Motor neuron (in vitro differentiated cells): Measurements from ENCODE around the gene CDH5. TPM values are rescaled to one million over a fixed set of nuclear protein-coding genes. Genes with fewer than 3 reads are reported as not detected.

Experiments
- ATAC-seq, 8 experiments: fragments of 200-7000 bp; cut with Tn5 transposase; replicated peaks in 6 of 8; 2 replicates each; pipeline ENCODE4 v1.8.0; 2021; ENCODE audit warnings: mild to moderate bottlenecking in 8 of 8, moderate library complexity in 8 of 8
- H3K27ac ChIP-seq, 2 donors: fragments of 250-450 bp; sonication (Bioruptor Pico); 2 replicates each; pipeline ENCODE4 v1.9.0; 2021; ENCODE audit warnings: antibody characterized with exemption in 2 of 2, mild to moderate bottlenecking in 2 of 2, moderate library complexity in 1 of 2
- H3K4me1 ChIP-seq, 2 donors: fragments of 250-450 bp; sonication (Bioruptor Pico); replicated peaks in 1 of 2; 2 replicates each; pipeline ENCODE4 v1.6.1; 2021; ENCODE audit warnings: antibody characterized with exemption in 2 of 2, mild to moderate bottlenecking in 2 of 2, moderate library complexity in 1 of 2
- H3K4me3 ChIP-seq, 5 donors: fragments of 250-450 bp; sonication (Bioruptor Pico); 2 replicates each; pipeline ENCODE4 v1.9.0; 2021; ENCODE audit warnings: antibody characterized with exemption in 5 of 5, mild to moderate bottlenecking in 5 of 5, moderate library complexity in 4 of 5
- WGBS, 10 experiments: fragments of 450-650 bp; shearing (Covaris generic); methylation state at CpG; one replicate each; pipeline ENCODE4 v1.0.0; 2022; 5-methylcytosine and 5-hydroxymethylcytosine counted together
- in situ Hi-C, 9 experiments: fragments of 400-800 bp; cut with MboI; loops; one replicate each; pipeline ENCODE4 v1.15.0; 2021; ENCODE audit warnings: low sequenced_read_pairs in 9 of 9, low pct_unique_long_range_greater_than_20kb in 2 of 9; ENCODE audit not compliant: unreplicated experiment in 9 of 9
- total RNA-seq, 8 experiments: library from RNA; unstranded; fragments of 300-600 nt; gene quantifications; 2 replicates each; pipeline versions ENCODE4 v1.2.3 to v1.2.4, GENCODE V29; 2022

Gene CDH5
- total RNA-seq, 8 experiments from 2014 or later, result 0.05 to 5.3 (median 0.84) TPM; not detected in 1

GRCh38 chr16:66405057-66405783 lies 38.7 kb downstream of the CDH5 start:
- no peak for ATAC-seq
- no peak overlapping the region for H3K4me3 ChIP-seq
- no peak overlapping the region for H3K27ac ChIP-seq
- 0 to 84% (median 51%) methylated on average over 1 to 2 of the region's 2 CpGs for WGBS, 10 experiments
- in situ Hi-C loops, result loop anchor here (10.0 to 25.0 kb wide), 6 partner anchors 70 to 460 kb away; partner anchors contain the start of genes CMTM2 (in 2 of the 9), CKLF (in 1 of the 9), CMTM1 (in 1 of the 9) and TK2 (in 1 of the 9)
- peaks cover 0 to 6% of the 10 kb centered on the region in 2 donors for H3K4me1 ChIP-seq

GRCh38 chr16:66406534-66407221 lies 40.2 kb downstream of the CDH5 start:
- Histone ChIP-seq H3K4me1 (peaks cover 0 to 6% of the 10 kb centered on the region in 2 donors), H3K4me3 (peak overlapping the region; percentile 41 to 77 (median 70)), H3K27ac (peak overlapping the region in 1 of 2 donors; percentile 26)
- peak; percentile 66 to 95 (median 92) for ATAC-seq
- 0 to 4% (median 0%) methylated on average over 3 to 18 of the region's 35 CpGs; no CpG with 5 or more reads in 5 of the 10 experiments for WGBS, 10 experiments
- in situ Hi-C loops, result loop anchor here (10.0 to 25.0 kb wide), 6 partner anchors 68 to 458 kb away; partner anchors contain the start of genes CMTM2 (in 2 of the 9), CKLF (in 1 of the 9), CMTM1 (in 1 of the 9) and TK2 (in 1 of the 9)

- Histone ChIP-seq H3K4me3 (no peak overlapping the region), H3K27ac (no peak overlapping the region), H3K4me1 (peaks cover 0 to 6% of the 10 kb centered on the region in 2 donors)
- ATAC-seq, result peak in 3 of 8 experiments; percentile 19 to 57 (median 47)
- 20 to 100% (median 61%) methylated on average over 1 to 5 of the region's 5 CpGs; no CpG with 5 or more reads in 1 of the 10 experiments for WGBS, 10 experiments
- in situ Hi-C loops, result loop anchor here (10.0 to 25.0 kb wide), 6 partner anchors 66 to 456 kb away; partner anchors contain the start of genes CMTM2 (in 2 of the 9), CKLF (in 1 of the 9), CMTM1 (in 1 of the 9) and TK2 (in 1 of the 9)
Observed at GRCh38 chr16:66408163-66409048, 41.9 kb downstream of the CDH5 start.

- WGBS, 10 experiments, result 19 to 94% (median 69%) methylated on average over 2 to 5 of the region's 5 CpGs
- peaks cover 0 to 6% of the 10 kb centered on the region in 2 donors for H3K4me1 ChIP-seq
- no peak overlapping the region for H3K27ac ChIP-seq
- in situ Hi-C loops, result loop anchor here (10.0 to 25.0 kb wide), 6 partner anchors 66 to 456 kb away; partner anchors contain the start of genes CMTM2 (in 2 of the 9), CKLF (in 1 of the 9), CMTM1 (in 1 of the 9) and TK2 (in 1 of the 9)
- peak in 3 of 8 experiments; percentile 9 to 30 (median 10) for ATAC-seq
- no peak overlapping the region for H3K4me3 ChIP-seq
Observed at GRCh38 chr16:66409156-66409555, 42.7 kb downstream of the CDH5 start.

- H3K4me3 ChIP-seq, result no peak overlapping the region
- in situ Hi-C loops, result loop anchor here in 8 of 9 experiments (25.0 kb wide), 3 partner anchors 150 to 450 kb away; partner anchors contain the start of genes CMTM2 (in 2 of the 8), CKLF (in 1 of the 8), CMTM1 (in 1 of the 8) and TK2 (in 1 of the 8)
- no peak overlapping the region for H3K27ac ChIP-seq
- no peak for ATAC-seq
- H3K4me1 ChIP-seq, result peaks cover 0 to 3% of the 10 kb centered on the region in 2 donors
Observed at GRCh38 chr16:66412182-66412581, 45.7 kb downstream of the CDH5 start.

- no peaks in the 10 kb centered on the region for H3K4me1 ChIP-seq
- H3K4me3 ChIP-seq, result no peak overlapping the region
- in situ Hi-C loops, result loop anchor here in 8 of 9 experiments (25.0 kb wide), 3 partner anchors 147 to 447 kb away; partner anchors contain the start of genes CMTM2 (in 2 of the 8), CKLF (in 1 of the 8), CMTM1 (in 1 of the 8) and TK2 (in 1 of the 8)
- no peak for ATAC-seq
- WGBS, 10 experiments, result 0 to 75% (median 60%) methylated on average over 1 of the region's 1 CpG; no CpG with 5 or more reads in 5 of the 10 experiments
- no peak overlapping the region for H3K27ac ChIP-seq
Observed at GRCh38 chr16:66414891-66415290, 48.4 kb downstream of the CDH5 start.

- Histone ChIP-seq H3K4me1 (no peaks in the 10 kb centered on the region), H3K4me3 (no peak overlapping the region), H3K27ac (no peak overlapping the region)
- peak in 3 of 8 experiments; percentile 62 to 90 (median 84) for ATAC-seq
- WGBS, 10 experiments, result 67 to 100% (median 85%) methylated on average over 1 of the region's 1 CpG; no CpG with 5 or more reads in 2 of the 10 experiments
- in situ Hi-C loops, result loop anchor here in 8 of 9 experiments (25.0 kb wide), 3 partner anchors 146 to 446 kb away; partner anchors contain the start of genes CMTM2 (in 2 of the 8), CKLF (in 1 of the 8), CMTM1 (in 1 of the 8) and TK2 (in 1 of the 8)
Observed at GRCh38 chr16:66416136-66416535, 49.6 kb downstream of the CDH5 start.

GRCh38 chr16:66416939-66417700 lies 50.6 kb downstream of the CDH5 start:
- peak in 2 of 8 experiments; percentile 21 to 52 for ATAC-seq
- in situ Hi-C loops, result loop anchor here in 8 of 9 experiments (25.0 kb wide), 3 partner anchors 145 to 445 kb away; partner anchors contain the start of genes CMTM2 (in 2 of the 8), CKLF (in 1 of the 8), CMTM1 (in 1 of the 8) and TK2 (in 1 of the 8)
- Histone ChIP-seq H3K27ac (no peak overlapping the region), H3K4me3 (no peak overlapping the region), H3K4me1 (no peaks in the 10 kb centered on the region)
- WGBS, 10 experiments, result 34 to 98% (median 80%) methylated on average over 3 to 8 of the region's 9 CpGs

GRCh38 chr16:66418165-66418962 lies 51.9 kb downstream of the CDH5 start:
- Histone ChIP-seq H3K4me3 (no peak overlapping the region), H3K4me1 (no peaks in the 10 kb centered on the region), H3K27ac (no peak overlapping the region)
- in situ Hi-C loops, result loop anchor here in 8 of 9 experiments (25.0 kb wide), 3 partner anchors 144 to 444 kb away; partner anchors contain the start of genes CMTM2 (in 2 of the 8), CKLF (in 1 of the 8), CMTM1 (in 1 of the 8) and TK2 (in 1 of the 8)
- peak in 1 of 8 experiments; percentile 6 for ATAC-seq
- WGBS, 10 experiments, result 52 to 84% (median 73%) methylated on average over 2 to 6 of the region's 9 CpGs; no CpG with 5 or more reads in 1 of the 10 experiments

- WGBS, 10 experiments, result 0 to 100% (median 56%) methylated on average over 1 to 3 of the region's 3 CpGs; no CpG with 5 or more reads in 2 of the 10 experiments
- Histone ChIP-seq H3K4me1 (no peaks in the 10 kb centered on the region), H3K4me3 (no peak overlapping the region), H3K27ac (no peak overlapping the region)
- in situ Hi-C loops, result loop anchor here in 8 of 9 experiments (25.0 kb wide), 3 partner anchors 143 to 443 kb away; partner anchors contain the start of genes CMTM2 (in 2 of the 8), CKLF (in 1 of the 8), CMTM1 (in 1 of the 8) and TK2 (in 1 of the 8)
- peak in 1 of 8 experiments; percentile 40 for ATAC-seq
Observed at GRCh38 chr16:66419527-66419926, 53.0 kb downstream of the CDH5 start.
